ENCODE measurements around the gene PHF24.

Gene PHF24

GRCh38 chr9:34982361-34982760 lies 24.3 kb downstream of the PHF24 start:
- no peak for DNase-seq

- no peak for DNase-seq
Measured at GRCh38 chr9:34983209-34983608, 25.1 kb downstream of the PHF24 start.

- DNase-seq, result peak in 1 of 51 donors; percentile 13
Measured at GRCh38 chr9:34984049-34984448, 26.0 kb downstream of the PHF24 start.

GRCh38 chr9:34985311-34985899 lies 27.3 kb downstream of the PHF24 start:
- peak in 40 of 51 donors; percentile 11 to 83 (median 42) for DNase-seq

GRCh38 chr9:34986540-34987047 lies 28.5 kb downstream of the PHF24 start:
- peak in 41 of 51 donors; percentile 11 to 86 (median 56) for DNase-seq

- peak in 2 of 51 donors; percentile 35 to 73 for DNase-seq
Measured at GRCh38 chr9:34987160-34987901, 29.2 kb downstream of the PHF24 start.

- DNase-seq, result peak in 41 of 51 donors; percentile 16 to 83 (median 53)
Measured at GRCh38 chr9:34988218-34989002, 30.3 kb downstream of the PHF24 start.

- DNase-seq, result peak; percentile 88 to 100 (median 99)
Measured at GRCh38 chr9:34989003-34989945, 31.2 kb downstream of the PHF24 start, which contains the start of gene DNAJB5. DNAJB5 (plus strand) TSS chr9:34989745; CDS start chr9:34990631, 886 bp downstream.

- peak in 34 of 51 donors; percentile 32 to 80 (median 60) for DNase-seq
Measured at GRCh38 chr9:34989946-34990635, 32.0 kb downstream of the PHF24 start.

- DNase-seq, result peak in 2 of 51 donors; percentile 16 to 40
Measured at GRCh38 chr9:34990908-34991606, 33.0 kb downstream of the PHF24 start.

GRCh38 chr9:34991607-34992375 lies 33.7 kb downstream of the PHF24 start:
- DNase-seq, result peak in 26 of 51 donors; percentile 11 to 72 (median 42)

GRCh38 chr9:34992376-34992951 lies 34.4 kb downstream of the PHF24 start:
- DNase-seq, result peak in 25 of 51 donors; percentile 15 to 82 (median 45)

- DNase-seq, result peak in 31 of 51 donors; percentile 11 to 77 (median 45)
Measured at GRCh38 chr9:34993502-34994259, 35.6 kb downstream of the PHF24 start.

GRCh38 chr9:34994260-34994899 lies 36.3 kb downstream of the PHF24 start:
- DNase-seq, result peak in 15 of 51 donors; percentile 10 to 77 (median 22)

GRCh38 chr9:34994900-34995669 lies 37.0 kb downstream of the PHF24 start:
- DNase-seq, result peak in 1 of 51 donors; percentile 21

GRCh38 chr9:34995670-34996060 lies 37.6 kb downstream of the PHF24 start:
- no peak for DNase-seq
